Tibial nerve (tissue), 4 donors: Measurements from ENCODE around the gene TNRC18. TPM values are rescaled to one million over a fixed set of nuclear protein-coding genes. Genes with fewer than 3 reads are reported as not detected.
"Not testable (repeated sequence)": the region's sequence is repeated elsewhere in the genome, so short reads cannot be mapped to it uniquely, and the experiment has no call there.

Source experiments
- DNase-seq, 2 donors: peaks; one replicate each; pipeline ENCODE4 v3.0.0-alpha.2; 2019; ENCODE audit warnings: low spot score in 2 of 2
- H3K27ac ChIP-seq, 4 donors: fragments of 200-600 bp; sonication (generic) in 3 of 4; one replicate each; pipeline ENCODE4 v1.5.1; 2017 to 2019; ENCODE audit warnings: mild to moderate bottlenecking in 1 of 4
- H3K27me3 ChIP-seq, 2 donors: fragments of 200-600 bp; sonication (generic) in 1 of 2; one replicate each; pipeline versions ENCODE4 v1.5.1 to v1.6.0; 2017 to 2019
- H3K36me3 ChIP-seq, 3 donors: fragments of 200-600 bp; sonication (generic); one replicate each; pipeline ENCODE4 v1.5.1; 2018 to 2019
- H3K4me1 ChIP-seq, 4 donors: fragments of 200-600 bp; sonication (generic) in 3 of 4; one replicate each; pipeline ENCODE4 v1.5.1; 2017 to 2019
- H3K4me3 ChIP-seq, 4 donors: fragments of 200-600 bp; sonication (generic) in 3 of 4; one replicate each; pipeline ENCODE4 v1.5.1; 2017 to 2019; ENCODE audit warnings: mild to moderate bottlenecking in 1 of 4, moderate library complexity in 1 of 4
- H3K9me3 ChIP-seq, 4 donors: fragments of 200-600 bp; sonication (generic) in 3 of 4; one replicate each; pipeline ENCODE4 v1.5.1; 2017 to 2019
- CTCF ChIP-seq, 5 experiments: fragments of 200-600 bp in 3 of 5; fragments of 450-650 bp in 2 of 5; sonication (generic) in 3 of 5; IDR thresholded peaks; one replicate each; pipeline ENCODE4 v1.5.1; 2016 to 2019; ENCODE audit warnings: antibody characterized with exemption in 5 of 5, mild to moderate bottlenecking in 3 of 5, moderate library complexity in 2 of 5
- EP300 ChIP-seq, 2 donors: sonication (generic); formaldehyde crosslinking; IDR thresholded peaks; one replicate each; pipeline ENCODE4 v1.6.1; 2017; ENCODE audit warnings: antibody characterized with exemption in 2 of 2, mild to moderate bottlenecking in 1 of 2
- POLR2A ChIP-seq, 2 donors: fragments of 450-650 bp; IDR thresholded peaks; one replicate each; pipeline ENCODE4 v1.6.1; 2017; ENCODE audit warnings: antibody characterized with exemption in 2 of 2, mild to moderate bottlenecking in 2 of 2, moderate library complexity in 2 of 2
- WGBS, 2 donors: methylation state at CpG; one replicate each; pipeline ENCODE4 v1.1.5; 2018; 5-methylcytosine and 5-hydroxymethylcytosine counted together
- total RNA-seq, 4 donors: library from RNA; depleted of rRNA; stranded (reverse); fragments of >200 nt; gene quantifications; one replicate each; pipeline ENCODE4 v1.1.0, GENCODE V29; 2016

Gene TNRC18
- total RNA-seq, 4 donors from 2014 or later, result 76.9 to 241 (median 147) TPM

- Histone ChIP-seq H3K9me3 (no peaks in the 10 kb centered on the region), H3K36me3 (no peaks in the 10 kb centered on the region), H3K27ac (no peak overlapping the region), H3K4me3 (no peak overlapping the region), H3K27me3 (peaks cover 0 to 10% of the 10 kb centered on the region in 2 donors), H3K4me1 (no peaks in the 10 kb centered on the region)
- 50 to 73% methylated on average over 6 of the region's 6 CpGs for WGBS, 2 donors
- TF ChIP-seq POLR2A (IDR thresholded peaks at IDR 0.05) (no peak), CTCF (IDR thresholded peaks at IDR 0.05) (no peak), EP300 (IDR thresholded peaks at IDR 0.05) (no peak)
- no peak for DNase-seq
Measured at GRCh38 chr7:5270788-5271187, 152.8 kb downstream of the TNRC18 start.

GRCh38 chr7:5269992-5270657 lies 153.5 kb downstream of the TNRC18 start:
- not testable (repeated sequence) for H3K36me3 ChIP-seq, DNase-seq, H3K9me3 ChIP-seq, H3K4me1 ChIP-seq, H3K27ac ChIP-seq, H3K27me3 ChIP-seq, H3K4me3 ChIP-seq
- 82 to 83% methylated on average over 9 to 12 of the region's 12 CpGs for WGBS, 2 donors

GRCh38 chr7:5267829-5268228 lies 155.8 kb downstream of the TNRC18 start:
- H3K36me3 ChIP-seq, H3K9me3 ChIP-seq, H3K27me3 ChIP-seq, H3K27ac ChIP-seq, H3K4me1 ChIP-seq, H3K4me3 ChIP-seq, DNase-seq: not testable (repeated sequence)
- 78 to 80% methylated on average over 8 of the region's 8 CpGs for WGBS, 2 donors

GRCh38 chr7:5266191-5267028 lies 157.2 kb downstream of the TNRC18 start:
- DNase-seq, result no peak
- 62 to 65% methylated on average over 20 of the region's 20 CpGs for WGBS, 2 donors
- TF ChIP-seq POLR2A (IDR thresholded peaks at IDR 0.05) (no peak), CTCF (IDR thresholded peaks at IDR 0.05) (no peak), EP300 (IDR thresholded peaks at IDR 0.05) (no peak)
- Histone ChIP-seq H3K27me3 (peaks cover 0 to 4% of the 10 kb centered on the region in 2 donors), H3K4me3 (no peak overlapping the region), H3K9me3 (no peaks in the 10 kb centered on the region), H3K4me1 (no peaks in the 10 kb centered on the region), H3K27ac (no peak overlapping the region), H3K36me3 (no peaks in the 10 kb centered on the region)

GRCh38 chr7:5265320-5266190 lies 158.1 kb downstream of the TNRC18 start:
- TF ChIP-seq EP300 (IDR thresholded peaks at IDR 0.05), result no peak
- TF ChIP-seq POLR2A (IDR thresholded peaks at IDR 0.05), result no peak
- Histone ChIP-seq H3K27me3 (peaks cover 0 to 4% of the 10 kb centered on the region in 2 donors), H3K4me3 (no peak overlapping the region), H3K27ac (no peak overlapping the region), H3K36me3 (no peaks in the 10 kb centered on the region), H3K4me1 (no peaks in the 10 kb centered on the region), H3K9me3 (no peaks in the 10 kb centered on the region)
- 57 to 58% methylated on average over 17 to 19 of the region's 19 CpGs for WGBS, 2 donors
- no peak for DNase-seq

- H3K4me1 ChIP-seq, H3K36me3 ChIP-seq, H3K27me3 ChIP-seq, H3K27ac ChIP-seq, DNase-seq, H3K4me3 ChIP-seq, H3K9me3 ChIP-seq: not testable (repeated sequence)
- 57 to 76% methylated on average over 4 to 10 of the region's 10 CpGs for WGBS, 2 donors
Measured at GRCh38 chr7:5263066-5263465, 160.6 kb downstream of the TNRC18 start.

GRCh38 chr7:5260530-5261068 lies 163.0 kb downstream of the TNRC18 start:
- not testable (repeated sequence) for H3K36me3 ChIP-seq, DNase-seq, H3K27me3 ChIP-seq, H3K4me3 ChIP-seq, H3K4me1 ChIP-seq, H3K27ac ChIP-seq, H3K9me3 ChIP-seq
- 89 to 93% methylated on average over 14 to 15 of the region's 15 CpGs for WGBS, 2 donors

Other genes starting within 250 kb of the TNRC18 start
- gene WIPI2, start 233.6 kb downstream of the TNRC18 start, total RNA-seq, result 10 to 100 TPM; 61.3 to 77.7 (median 66.4) TPM
- 1 to 10 TPM; 1.4 to 6.3 (median 2.7) TPM for gene SLC29A4, start 140.9 kb downstream of the TNRC18 start, total RNA-seq
- 10 to 100 TPM in 1 of 4 donors, 1 to 10 TPM in 3; 7.0 to 10.5 (median 8.2) TPM for gene FBXL18, start 90.0 kb upstream of the TNRC18 start, total RNA-seq
- 1,000 to 10,000 TPM; 2,341 to 3,557 (median 2,894) TPM for gene ACTB, start 106.8 kb upstream of the TNRC18 start, total RNA-seq
- gene FSCN1, start 169.0 kb upstream of the TNRC18 start, total RNA-seq, result 100 to 1,000 TPM in 3 of 4 donors, 10 to 100 TPM in 1; 88.8 to 197 (median 145) TPM